Liver (tissue), 9 donors: Measurements from ENCODE around the gene SMAD1. TPM values are rescaled to one million over a fixed set of nuclear protein-coding genes. Genes with fewer than 3 reads are reported as not detected.

Source experiments
- DNase-seq: peaks from one replicate; pipeline ENCODE4 v3.0.0-alpha.2; 2017; ENCODE audit warnings: low spot score
- H3K27ac ChIP-seq, 2 donors: one replicate each; pipeline ENCODE4 v1.7.0; 2013; ENCODE audit warnings: inconsistent platforms in 2 of 2, low read length in 2 of 2, control low read depth in 1 of 2, low read depth in 1 of 2, mild to moderate bottlenecking in 1 of 2
- H3K27me3 ChIP-seq, 4 donors: one replicate each; pipeline versions ENCODE4 v1.6.1 to v1.7.0; 2013; ENCODE audit warnings: low read length in 3 of 4, inconsistent platforms in 1 of 4, mild to moderate bottlenecking in 1 of 4, moderate library complexity in 1 of 4; ENCODE audit not compliant: control insufficient read depth in 4 of 4, insufficient read depth in 4 of 4
- H3K36me3 ChIP-seq, 4 donors: one replicate each; pipeline versions ENCODE4 v1.6.1 to v1.7.0; 2013; ENCODE audit warnings: low read length in 3 of 4, mild to moderate bottlenecking in 3 of 4, low read depth in 1 of 4, moderate library complexity in 1 of 4; ENCODE audit not compliant: control insufficient read depth in 4 of 4, insufficient read depth in 3 of 4
- H3K4me1 ChIP-seq, 4 donors: one replicate each; pipeline versions ENCODE4 v1.6.1 to v1.7.0; 2013; ENCODE audit warnings: low read length in 3 of 4, mild to moderate bottlenecking in 3 of 4, moderate library complexity in 1 of 4; ENCODE audit not compliant: control insufficient read depth in 4 of 4, insufficient read depth in 4 of 4
- H3K4me3 ChIP-seq, 3 donors: one replicate each; pipeline versions ENCODE4 v1.6.1 to v1.7.0; 2013; ENCODE audit warnings: low read length in 3 of 3, control low read depth in 1 of 3, low read depth in 1 of 3, mild to moderate bottlenecking in 1 of 3
- H3K9ac ChIP-seq, 2 donors: one replicate each; pipeline ENCODE4 v1.7.0; 2013; ENCODE audit warnings: low read length in 2 of 2, mild to moderate bottlenecking in 2 of 2, moderate library complexity in 2 of 2, control low read depth in 1 of 2, low read depth in 1 of 2
- H3K9me3 ChIP-seq, 4 donors: one replicate each; pipeline versions ENCODE4 v1.6.1 to v1.7.0; 2013; ENCODE audit warnings: low read length in 3 of 4; ENCODE audit not compliant: control insufficient read depth in 4 of 4
- ATF3 ChIP-seq: IDR thresholded peaks from 2 replicates; pipeline ENCODE4 v1.6.1; 2016; ENCODE audit warnings: antibody characterized with exemption
- CTCF ChIP-seq: fragments of 150-350 bp; IDR thresholded peaks from 2 replicates; pipeline ENCODE4 v1.5.1; 2017; ENCODE audit warnings: improper control_type of control experiment, low read depth, low read length; ENCODE audit not compliant: missing input control
- EGR1 ChIP-seq, 2 donors: IDR thresholded peaks; 2 replicates each; pipeline ENCODE4 v1.6.1; 2016 to 2018; ENCODE audit warnings: antibody characterized with exemption in 2 of 2, low read depth in 2 of 2
- FOXA2 ChIP-seq: IDR thresholded peaks from 2 replicates; pipeline ENCODE4 v1.6.1; 2016; ENCODE audit warnings: antibody characterized with exemption
- GABPA ChIP-seq, 2 donors: IDR thresholded peaks in 1 of 2; conservative IDR thresholded peaks in 1 of 2; 2 replicates each; pipeline ENCODE4 v1.6.1; 2016; ENCODE audit warnings: antibody characterized with exemption in 2 of 2, mild to moderate bottlenecking in 1 of 2, moderate library complexity in 1 of 2
- HNF4A ChIP-seq, 2 donors: conservative IDR thresholded peaks; 2 replicates each; pipeline ENCODE4 v1.6.1; 2016; ENCODE audit warnings: antibody characterized with exemption in 2 of 2, mild to moderate bottlenecking in 2 of 2
- HNF4G ChIP-seq: IDR thresholded peaks from 2 replicates; pipeline ENCODE4 v1.6.1; 2016; ENCODE audit warnings: antibody characterized with exemption
- JUND ChIP-seq, 2 donors: IDR thresholded peaks; 2 replicates each; pipeline ENCODE4 v1.6.1; 2016; ENCODE audit warnings: antibody characterized with exemption in 2 of 2
- MAX ChIP-seq: IDR thresholded peaks from 2 replicates; pipeline ENCODE4 v1.6.1; 2016; ENCODE audit warnings: antibody characterized with exemption
- NR2F2 ChIP-seq: IDR thresholded peaks from 2 replicates; pipeline ENCODE4 v1.6.1; 2016; ENCODE audit warnings: antibody characterized with exemption
- RAD21 ChIP-seq, 2 donors: IDR thresholded peaks; 2 replicates each; pipeline ENCODE4 v1.6.1; 2016; ENCODE audit warnings: antibody characterized with exemption in 2 of 2, mild to moderate bottlenecking in 2 of 2
- REST ChIP-seq: IDR thresholded peaks from 2 replicates; pipeline ENCODE4 v1.6.1; 2016; ENCODE audit warnings: antibody characterized with exemption, mild to moderate bottlenecking
- RXRA ChIP-seq, 2 donors: IDR thresholded peaks; 2 replicates each; pipeline ENCODE4 v1.6.1; 2017 to 2018; ENCODE audit warnings: antibody characterized with exemption in 2 of 2, mild to moderate bottlenecking in 1 of 2
- SP1 ChIP-seq: IDR thresholded peaks from 2 replicates; pipeline ENCODE4 v1.6.1; 2018; ENCODE audit warnings: antibody characterized with exemption, mild to moderate bottlenecking
- TAF1 ChIP-seq: conservative IDR thresholded peaks from 2 replicates; pipeline ENCODE4 v1.6.1; 2016; ENCODE audit warnings: antibody characterized with exemption, mild to moderate bottlenecking
- YY1 ChIP-seq: IDR thresholded peaks from 2 replicates; pipeline ENCODE4 v1.6.1; 2016; ENCODE audit warnings: antibody characterized with exemption, mild to moderate bottlenecking
- ZBTB33 ChIP-seq: IDR thresholded peaks from 2 replicates; pipeline ENCODE4 v1.6.1; 2016; ENCODE audit warnings: antibody characterized with exemption
- WGBS: extraction: QIAGEN DNeasy Blood & Tissue Kit; methylation state at CpG from one replicate; pipeline ENCODE4 v1.1.7; 2013; 5-methylcytosine and 5-hydroxymethylcytosine counted together
- polyA plus RNA-seq, 2 donors: library from polyadenylated mRNA; stranded (reverse) in 1 of 2; unstranded in 1 of 2; fragments of 200-250 nt in 1 of 2; fragments of >200 nt in 1 of 2; fragmentation: Nextera tagmentation in 1 of 2; extraction: Ambion mirVana in 1 of 2; gene quantifications; one replicate each; pipeline versions ENCODE4 v1.2.1 to v1.2.3, GENCODE V29; 2013 to 2015
- total RNA-seq, 2 donors: library from RNA; depleted of rRNA; stranded (reverse); fragments of >200 nt; gene quantifications; one replicate each; pipeline ENCODE4 v1.2.3, GENCODE V29; 2014
- donor health status: healthy.
- donor health status: healthy.
- donor health status: healthy.
- donor health status: healthy.
- donor health status: healthy.

The SMAD1 gene
- total and polyA plus RNA-seq, 4 donors: 6.3 to 43.8 (median 14.6) TPM

GRCh38 chr4:145483514-145483913, 1.9 kb downstream of the SMAD1 start (continued):
- TF ChIP-seq HNF4G (no peak), RAD21 (IDR thresholded peaks at IDR 0.05) (no peak), ATF3 (no peak), RXRA (IDR thresholded peaks at IDR 0.05) (no peak), EGR1 (IDR thresholded peaks at IDR 0.05; ENCODE audit: low read depth in 2 of 2) (no peak), GABPA (IDR thresholded peaks at IDR 0.05 in 1 of 2, conservative IDR thresholded peaks at IDR 0.05 in 1 of 2) (no peak), SP1 (no peak), NR2F2 (no peak), YY1 (no peak)

- 86% methylated on average over 2 of the region's 2 CpGs for WGBS
- no peak overlapping the region for H3K9ac ChIP-seq
- H3K4me1 ChIP-seq: peaks cover 2 to 42% (median 31%) of the 10 kb centered on the region in 4 donors
- H3K27ac ChIP-seq: no peak overlapping the region
- no peaks in the 10 kb centered on the region for H3K36me3 ChIP-seq
- no peak for DNase-seq
- no peaks in the 10 kb centered on the region for H3K9me3 ChIP-seq
- no peak overlapping the region for H3K4me3 ChIP-seq
- TF ChIP-seq NR2F2 (no peak), SP1 (no peak), JUND (IDR thresholded peaks at IDR 0.05) (no peak), FOXA2 (no peak), RAD21 (IDR thresholded peaks at IDR 0.05) (no peak)
- H3K27me3 ChIP-seq: no peaks in the 10 kb centered on the region
These were observed 2.7 kb downstream of the SMAD1 start for GRCh38 chr4:145484225-145484846.

GRCh38 chr4:145485120-145485519, 3.5 kb downstream of the SMAD1 start:
- Histone ChIP-seq H3K4me3 (no peak overlapping the region), H3K9ac (no peak overlapping the region), H3K27me3 (no peaks in the 10 kb centered on the region), H3K9me3 (no peaks in the 10 kb centered on the region), H3K36me3 (no peaks in the 10 kb centered on the region), H3K4me1 (peaks cover 2 to 42% (median 31%) of the 10 kb centered on the region in 4 donors), H3K27ac (no peak overlapping the region)
- DNase-seq: no peak
- 96% methylated on average over 9 of the region's 9 CpGs for WGBS
- TF ChIP-seq FOXA2 (no peak), ATF3 (no peak), MAX (no peak), JUND (IDR thresholded peaks at IDR 0.05) (no peak), REST (no peak), CTCF (no peak), NR2F2 (no peak), GABPA (IDR thresholded peaks at IDR 0.05 in 1 of 2, conservative IDR thresholded peaks at IDR 0.05 in 1 of 2) (no peak), ZBTB33 (no peak), HNF4A (conservative IDR thresholded peaks at IDR 0.05) (no peak), RAD21 (IDR thresholded peaks at IDR 0.05) (no peak), TAF1 (no peak), RXRA (IDR thresholded peaks at IDR 0.05) (no peak), YY1 (no peak), SP1 (no peak), HNF4G (no peak)
